H1 (cell line): ENCODE results near the gene CDC45. TPM values are rescaled to one million over a fixed set of nuclear protein-coding genes. Genes with fewer than 3 reads are reported as not detected.

Experiments used
- CTCF ChIA-PET: fragments of 300-600 bp; sonication (Branson Sonifier 250); formaldehyde crosslinking; loops from one replicate; lab custom pipeline; 2021; ENCODE audit not compliant: partially characterized antibody; lab: Charles Lee
- POLR2A ChIA-PET: fragments of 300-600 bp; sonication (Branson Sonifier 250); formaldehyde crosslinking; loops from one replicate; lab custom pipeline; 2021; ENCODE audit warnings: inconsistent platforms; ENCODE audit not compliant: partially characterized antibody; lab: Charles Lee
- DNase-seq, 2 experiments: peaks; one replicate each; pipeline versions ENCODE4 v3.0.0 to v3.0.0-alpha.2; 2010 to 2022; ENCODE audit warnings: low spot score in 2 of 2, low read depth in 1 of 2, mixed read lengths in 1 of 2
- FAIRE-seq: peaks from 2 replicates; lab custom pipeline; 2011; peaks lifted over from hg19 to GRCh38; lab: Jason Lieb, UNC
- H2AFZ ChIP-seq: 2 replicates; pipeline ENCODE4 v1.8.1; 2012; ENCODE audit warnings: low read length, inconsistent platforms
- H2AK5ac ChIP-seq: 2 replicates; pipeline ENCODE4 v1.6.1; 2013; ENCODE audit warnings: low read depth, low read length
- H2BK120ac ChIP-seq: replicated peaks from 2 replicates; pipeline ENCODE3; 2013; ENCODE audit warnings: low read depth, low read length, inconsistent platforms
- H2BK12ac ChIP-seq: 2 replicates; pipeline ENCODE4 v1.6.1; 2013; ENCODE audit warnings: low read depth, low read length
- H2BK15ac ChIP-seq: 2 replicates; pipeline ENCODE4 v1.6.1; 2013; ENCODE audit warnings: low read length
- H2BK20ac ChIP-seq: 2 replicates; pipeline ENCODE4 v1.6.1; 2013; ENCODE audit warnings: low read length
- H2BK5ac ChIP-seq: 2 replicates; pipeline ENCODE4 v1.6.1; 2013; ENCODE audit warnings: low read depth, low read length
- H3K14ac ChIP-seq: 2 replicates; pipeline ENCODE4 v1.6.1; 2013; ENCODE audit warnings: inconsistent platforms; ENCODE audit not compliant: insufficient read length
- H3K18ac ChIP-seq: 2 replicates; pipeline ENCODE4 v1.6.1; 2013; ENCODE audit warnings: low read length; ENCODE audit errors: extremely low read depth
- H3K23ac ChIP-seq: 2 replicates; pipeline ENCODE4 v1.6.1; 2013; ENCODE audit warnings: inconsistent platforms; ENCODE audit not compliant: insufficient read length
- H3K23me2 ChIP-seq: 2 replicates; pipeline ENCODE4 v1.6.1; 2013; ENCODE audit warnings: low read depth, low read length
- H3K27ac ChIP-seq: 2 replicates; pipeline ENCODE4 v1.6.1; 2011; ENCODE audit warnings: low read depth, low read length, inconsistent platforms
- H3K27me3 ChIP-seq, 4 experiments: replicated peaks in 1 of 4; 1 replicate in 1 of 4; 2 replicates in 3 of 4; pipeline versions ENCODE4 v1.6.1 to v1.8.1; 2011 to 2013; ENCODE audit warnings: low read length in 3 of 4, mild to moderate bottlenecking in 3 of 4, inconsistent platforms in 2 of 4, mixed read lengths in 2 of 4, moderate library complexity in 1 of 4; ENCODE audit not compliant: control insufficient read depth in 3 of 4, insufficient read depth in 3 of 4; ENCODE audit errors: extremely low read depth in 1 of 4
- H3K36me3 ChIP-seq, 4 experiments: 2 replicates each; pipeline versions ENCODE4 v1.6.1 to v1.8.1; 2011 to 2013; ENCODE audit warnings: mild to moderate bottlenecking in 4 of 4, low read length in 3 of 4, moderate library complexity in 2 of 4, control low read depth in 1 of 4, inconsistent platforms in 1 of 4; ENCODE audit not compliant: insufficient read depth in 4 of 4, control insufficient read depth in 2 of 4
- H3K4ac ChIP-seq: replicated peaks from 2 replicates; pipeline ENCODE3; 2013; ENCODE audit warnings: low read length, low read depth, mixed read lengths, inconsistent platforms; ENCODE audit not compliant: insufficient read length
- H3K4me1 ChIP-seq, 4 experiments: replicated peaks in 1 of 4; 1 replicate in 1 of 4; 2 replicates in 3 of 4; pipeline versions ENCODE4 v1.6.1 to v1.8.1; 2011 to 2013; ENCODE audit warnings: low read length in 3 of 4, inconsistent platforms in 2 of 4, mixed read lengths in 1 of 4; ENCODE audit not compliant: insufficient read depth in 4 of 4, control insufficient read depth in 3 of 4
- H3K4me2 ChIP-seq, 2 experiments: 2 replicates each; pipeline versions ENCODE4 v1.6.1 to v1.8.1; 2011 to 2013; ENCODE audit warnings: low read depth in 2 of 2, low read length in 2 of 2, control low read depth in 1 of 2, inconsistent platforms in 1 of 2, mild to moderate bottlenecking in 1 of 2; ENCODE audit not compliant: insufficient read depth in 1 of 2
- H3K4me3 ChIP-seq, 4 experiments: fragments of 200-600, 300-600 bp in 1 of 4; sonication (generic), shearing (Covaris generic), sonication (Bioruptor Twin) in 1 of 4; 2 replicates each; pipeline versions ENCODE4 v1.5.1 to v1.8.1; 2011 to 2016; ENCODE audit warnings: low read length in 4 of 4, low read depth in 3 of 4, control low read depth in 2 of 4, inconsistent platforms in 2 of 4, mild to moderate bottlenecking in 2 of 4, mixed read lengths in 1 of 4, moderate library complexity in 1 of 4; ENCODE audit not compliant: insufficient read depth in 2 of 4; ENCODE audit errors: extremely low read depth in 1 of 4
- H3K56ac ChIP-seq: replicated peaks from 2 replicates; pipeline ENCODE3; 2013; ENCODE audit warnings: low read depth, mild to moderate bottlenecking, mixed read lengths, low read length, inconsistent platforms; ENCODE audit not compliant: insufficient read length
- H3K79me1 ChIP-seq: 2 replicates; pipeline ENCODE4 v1.6.1; 2013; ENCODE audit warnings: low read depth, low read length, control low read depth
- H3K79me2 ChIP-seq, 2 experiments: 2 replicates each; pipeline versions ENCODE4 v1.6.1 to v1.8.1; 2012 to 2013; ENCODE audit warnings: low read length in 2 of 2, mild to moderate bottlenecking in 2 of 2, inconsistent platforms in 1 of 2; ENCODE audit not compliant: insufficient read depth in 2 of 2, control insufficient read depth in 1 of 2
- H3K9ac ChIP-seq, 4 experiments: replicated peaks in 1 of 4; 1 replicate in 1 of 4; 2 replicates in 3 of 4; pipeline versions ENCODE4 v1.6.1 to v1.8.1; 2011 to 2013; ENCODE audit warnings: low read depth in 3 of 4, low read length in 3 of 4, control low read depth in 2 of 4, mild to moderate bottlenecking in 2 of 4, moderate library complexity in 2 of 4, inconsistent platforms in 1 of 4; ENCODE audit errors: extremely low read depth in 1 of 4
- H3K9me3 ChIP-seq, 2 experiments: 2 replicates each; pipeline versions ENCODE4 v1.6.1 to v1.8.1; 2012 to 2013; ENCODE audit warnings: mild to moderate bottlenecking in 2 of 2, moderate library complexity in 2 of 2, control low read depth in 1 of 2, inconsistent platforms in 1 of 2, low read depth in 1 of 2, low read length in 1 of 2, mixed read lengths in 1 of 2; ENCODE audit not compliant: insufficient read depth in 2 of 2
- H4K20me1 ChIP-seq, 2 experiments: replicated peaks in 1 of 2; 2 replicates each; pipeline versions ENCODE3 to v1.8.1; 2011 to 2013; ENCODE audit warnings: inconsistent platforms in 2 of 2, low read length in 2 of 2, mild to moderate bottlenecking in 1 of 2; ENCODE audit not compliant: insufficient read depth in 2 of 2, control insufficient read depth in 1 of 2
- H4K5ac ChIP-seq: 2 replicates; pipeline ENCODE4 v1.6.1; 2013; ENCODE audit warnings: low read length, low read depth, mixed read lengths, inconsistent platforms; ENCODE audit not compliant: insufficient read length
- H4K8ac ChIP-seq: 2 replicates; pipeline ENCODE4 v1.8.0; 2013; ENCODE audit warnings: mild to moderate bottlenecking, moderate library complexity, low read length, inconsistent platforms; ENCODE audit not compliant: insufficient read depth; ENCODE audit errors: extremely low read depth
- H4K91ac ChIP-seq: replicated peaks from 2 replicates; pipeline ENCODE3; 2013; ENCODE audit warnings: low read length, mixed read lengths, inconsistent platforms; ENCODE audit not compliant: insufficient read length
- SIX5 ChIP-seq: IDR thresholded peaks from 2 replicates; pipeline ENCODE4 v1.6.1; 2011; ENCODE audit warnings: mild to moderate bottlenecking, low read depth, low read length
- WGBS, 2 experiments: shearing (Covaris generic) in 1 of 2; methylation state at CpG; one replicate each; pipeline versions ENCODE4 v1.1.6 to v1.1.7; 2013 to 2015; ENCODE audit warnings: low lambda C conversion rate in 2 of 2, mixed read lengths in 2 of 2, inconsistent platforms in 1 of 2, low coverage in 1 of 2, missing lambda C conversion rate in 1 of 2; ENCODE audit not compliant: insufficient replicate concordance in 2 of 2, insufficient coverage in 1 of 2, insufficient read length in 1 of 2; ENCODE audit errors: extremely low coverage in 1 of 2, missing lambda C conversion rate in 1 of 2; 5-methylcytosine and 5-hydroxymethylcytosine counted together
- polyA plus RNA-seq, 7 experiments: library from polyadenylated mRNA; depleted of rRNA in 3 of 7; stranded (reverse) in 5 of 7; unstranded in 2 of 7; fragments of >200 nt in 5 of 7; fragments of 200-250 nt in 2 of 7; gene quantifications; 1 replicate in 5 of 7; 2 replicates in 1 of 7; 4 replicates in 1 of 7; pipeline versions ENCODE4 v1.2.1 to v1.2.3, GENCODE V29; 2011 to 2013; ENCODE audit warnings: missing spikeins in 2 of 7, mixed read lengths in 2 of 7
- total RNA-seq: library from RNA; stranded (reverse); fragmentation: NEBNext Ultra II Directional; extraction: Animal tissue kit (Norgen Biotek cat#: 25700); gene quantifications from 2 replicates; pipeline ENCODE4 v1.2.1, GENCODE V29; 2021

Gene CDC45
- total and polyA plus RNA-seq, 2 of the 8 experiments (the other 6 are each of a cell fraction or from before 2014, with no cell fraction given): 31.9 to 37.7 TPM

GRCh38 chr22:19438298-19438697 is 41.4 kb upstream of the CDC45 start:
- Histone ChIP-seq H3K4me3 (no peak overlapping the region), H3K4ac (no peak overlapping the region), H2AK5ac (no peak overlapping the region), H4K8ac (no peak overlapping the region), H2BK5ac (no peak overlapping the region), H3K79me1 (peaks cover 4% of the 10 kb centered on the region), H4K91ac (no peak overlapping the region), H4K5ac (no peak overlapping the region), H3K4me1 (no peaks in the 10 kb centered on the region), H3K79me2 (peaks cover 0 to 4% of the 10 kb centered on the region in 2 experiments; a peak in 2 of 4 replicates), H4K20me1 (peaks cover 5 to 11% of the 10 kb centered on the region in 2 experiments), H2AFZ (no peak overlapping the region), H2BK15ac (no peak overlapping the region), H2BK20ac (no peak overlapping the region), H3K18ac (no peak overlapping the region), H3K27ac (no peak overlapping the region), H3K9me3 (no peaks in the 10 kb centered on the region), H3K14ac (no peak overlapping the region), H3K23me2 (no peaks in the 10 kb centered on the region), H3K27me3 (no peaks in the 10 kb centered on the region), H3K9ac (no peak overlapping the region), H3K56ac (no peak overlapping the region), H3K36me3 (peaks cover 6 to 11% (median 9%) of the 10 kb centered on the region in 4 experiments; a peak in 5 of 8 replicates), H2BK12ac (no peak overlapping the region), H3K4me2 (no peak overlapping the region), H2BK120ac (no peak overlapping the region), H3K23ac (no peak overlapping the region)
- CTCF ChIA-PET: no interaction called here
- TF ChIP-seq SIX5: no peak
- no peak for DNase-seq
- POLR2A ChIA-PET: interaction anchor here (0.6 to 1.1 kb wide), 5 partner anchors 13 to 621 kb away, joined by 3 read pairs; partner anchors contain the start of gene DGCR6
- WGBS, 2 experiments: 84% methylated on average over 7 of the region's 7 CpGs; no CpG with 5 or more reads in 1 of the 2 experiments
- FAIRE-seq: no peak
